ENCODE measurements around the gene STRAP. TPM values are rescaled to one million over a fixed set of nuclear protein-coding genes. Genes with fewer than 3 reads are reported as not detected.

Gene STRAP
- total and polyA plus RNA-seq, 10 of the 15 experiments (the other 5 are each of a cell fraction or from before 2014, with no cell fraction given), result 64.3 to 281 (median 119) TPM

- BruUV-seq (replicated peaks), result no TSS peak
- SMC1A ChIA-PET (ENCODE audit: uncharacterized antibody, unreplicated experiment), result interaction anchor here (1.2 kb wide), 1 partner anchor 35 kb away, joined by 3 read pairs; no protein-coding TSS in a partner anchor
- no peaks in the 10 kb centered on the region for H3K27me3 ChIP-seq (replicated peaks in 1 of 2; ENCODE audit: control insufficient read depth in 2 of 2, insufficient read depth in 2 of 2, low read length in 1 of 2)
- ATAC-seq (no peak), FAIRE-seq (no peak), DNase-seq (ENCODE audit: low read depth, low spot score) (no peak)
- no peak overlapping the region for H3K4me3 ChIP-seq
- WGBS (ENCODE audit: insufficient coverage, insufficient replicate concordance, low lambda C conversion rate, missing lambda C conversion rate), result 96% methylated on average over 5 of the region's 5 CpGs
- no peaks in the 10 kb centered on the region for H3K9me3 ChIP-seq (replicated peaks; ENCODE audit: control insufficient read depth, insufficient read depth, low read length)
- intact Hi-C loops (cut with micrococcal nuclease; ENCODE audit: unreplicated experiment), result no loop called here
- no peak overlapping the region for H3K27ac ChIP-seq (ENCODE audit: control insufficient read depth, insufficient read depth)
- CTCF ChIA-PET, result interaction anchor here (1.1 to 2.0 kb wide), 3 partner anchors 8 to 308 kb away, joined by 3 to 9 read pairs (median 4); no protein-coding TSS in a partner anchor
- H3K79me2 ChIP-seq (ENCODE audit: control insufficient read depth, insufficient read depth, low read length), result peaks cover 9% of the 10 kb centered on the region
- TF ChIP-seq RELB (IDR thresholded peaks at IDR 0.05; ENCODE audit: low read depth) (no peak), RELA (IDR thresholded peaks at IDR 0.05; ENCODE audit: borderline replicate concordance, partially characterized antibody) (no peak), BCLAF1 (IDR thresholded peaks at IDR 0.05) (no peak), POU2F2 (IDR thresholded peaks at IDR 0.05; ENCODE audit: borderline replicate concordance, low read depth, low read length) (no peak), RFX5 (IDR thresholded peaks at IDR 0.05; ENCODE audit: low read depth, low read length) (no peak), RCOR1 (conservative IDR thresholded peaks at IDR 0.05; ENCODE audit: low read depth, low read length) (no peak), IRF5 (IDR thresholded peaks at IDR 0.05; ENCODE audit: borderline replicate concordance) (no peak), TBL1XR1 (IDR thresholded peaks at IDR 0.05; ENCODE audit: low read depth, low read length) (no peak)
- TF ChIP-seq, protein P1, sequence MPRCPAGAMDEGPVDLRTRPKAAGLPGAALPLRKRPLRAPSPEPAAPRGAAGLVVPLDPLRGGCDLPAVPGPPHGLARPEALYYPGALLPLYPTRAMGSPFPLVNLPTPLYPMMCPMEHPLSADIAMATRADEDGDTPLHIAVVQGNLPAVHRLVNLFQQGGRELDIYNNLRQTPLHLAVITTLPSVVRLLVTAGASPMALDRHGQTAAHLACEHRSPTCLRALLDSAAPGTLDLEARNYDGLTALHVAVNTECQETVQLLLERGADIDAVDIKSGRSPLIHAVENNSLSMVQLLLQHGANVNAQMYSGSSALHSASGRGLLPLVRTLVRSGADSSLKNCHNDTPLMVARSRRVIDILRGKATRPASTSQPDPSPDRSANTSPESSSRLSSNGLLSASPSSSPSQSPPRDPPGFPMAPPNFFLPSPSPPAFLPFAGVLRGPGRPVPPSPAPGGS (IDR thresholded peaks at IDR 0.05; ENCODE audit: borderline replicate concordance, insufficient read depth, low read depth, low read length, poor library complexity, severe bottlenecking), result no peak
- H2AFZ ChIP-seq (ENCODE audit: control insufficient read depth, low read depth, low read length), result no peak overlapping the region
- no peak overlapping the region for H3K4me2 ChIP-seq (ENCODE audit: control insufficient read depth, insufficient read depth)
- POLR2A ChIA-PET, result interaction anchor here (0.6 kb wide), 1 partner anchor 10 kb away, joined by 4 read pairs; no protein-coding TSS in a partner anchor
- H3K9ac ChIP-seq (ENCODE audit: control insufficient read depth, insufficient read depth, low read length), result no peak overlapping the region
- H4K20me1 ChIP-seq (ENCODE audit: control insufficient read depth, insufficient read depth), result no peaks in the 10 kb centered on the region
- in situ Hi-C loops (cut with MboI), result loop anchor here (25.0 kb wide), 1 partner anchor 1105 kb away; no protein-coding TSS in a partner anchor
- no peaks in the 10 kb centered on the region for H3K4me1 ChIP-seq (ENCODE audit: control insufficient read depth, insufficient read depth, low read length)
- RAD21 ChIA-PET (ENCODE audit: unreplicated experiment), result no interaction called here
- H3K36me3 ChIP-seq (ENCODE audit: control insufficient read depth in 2 of 2, insufficient read depth in 2 of 2, low read length in 1 of 2), result peaks cover 4 to 13% of the 10 kb centered on the region in 2 experiments; a peak in 3 of 4 replicates
Measured at GRCh38 chr12:15892645-15893259, 10.6 kb downstream of the STRAP start.

All from GM12878 (cell line).